Activated T-cell treated with anti-CD3 and anti-CD28 coated beads, Interleukin-2, amount 50 U/mL, for 4 hours (primary cell): ENCODE data around the gene RGS18. TPM values are rescaled to one million over a fixed set of nuclear protein-coding genes. Genes with fewer than 3 reads are reported as not detected.
"Not testable (repeated sequence)": the region's sequence is repeated elsewhere in the genome, so short reads cannot be mapped to it uniquely, and the experiment has no call there.

ENCODE experiments used
- ATAC-seq, 2 donors: fragments of 200-7000 bp; cut with Tn5 transposase; one replicate each; pipeline ENCODE4 v1.10.0; 2021
- DNase-seq: peaks from one replicate; pipeline ENCODE4 v3.0.0-alpha.2; 2020
- H3K27me3 Mint-ChIP-seq: one replicate; pipeline ENCODE4 v1.8.0; 2021; ENCODE audit warnings: low read depth, mixed read lengths
- H3K36me3 Mint-ChIP-seq: one replicate; pipeline ENCODE4 v1.8.0; 2022; ENCODE audit warnings: mixed read lengths; ENCODE audit not compliant: insufficient read depth
- H3K4me1 Mint-ChIP-seq: one replicate; pipeline ENCODE4 v1.8.0; 2021; ENCODE audit warnings: low read depth, mixed read lengths
- H3K4me3 Mint-ChIP-seq: one replicate; pipeline ENCODE4 v1.8.0; 2021; ENCODE audit warnings: mild to moderate bottlenecking, moderate library complexity, mixed read lengths
- H3K9me3 Mint-ChIP-seq: one replicate; pipeline ENCODE4 v1.8.0; 2021; ENCODE audit warnings: mixed read lengths
- total RNA-seq, 3 donors: library from RNA; stranded (reverse); gene quantifications; one replicate each; pipeline ENCODE4 v1.2.1, GENCODE V29; 2021

The RGS18 gene, protein sequence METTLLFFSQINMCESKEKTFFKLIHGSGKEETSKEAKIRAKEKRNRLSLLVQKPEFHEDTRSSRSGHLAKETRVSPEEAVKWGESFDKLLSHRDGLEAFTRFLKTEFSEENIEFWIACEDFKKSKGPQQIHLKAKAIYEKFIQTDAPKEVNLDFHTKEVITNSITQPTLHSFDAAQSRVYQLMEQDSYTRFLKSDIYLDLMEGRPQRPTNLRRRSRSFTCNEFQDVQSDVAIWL
- total RNA-seq: under 1 TPM in 1 of 3 donors, not detected in 2; 0.16 TPM

DNA sequence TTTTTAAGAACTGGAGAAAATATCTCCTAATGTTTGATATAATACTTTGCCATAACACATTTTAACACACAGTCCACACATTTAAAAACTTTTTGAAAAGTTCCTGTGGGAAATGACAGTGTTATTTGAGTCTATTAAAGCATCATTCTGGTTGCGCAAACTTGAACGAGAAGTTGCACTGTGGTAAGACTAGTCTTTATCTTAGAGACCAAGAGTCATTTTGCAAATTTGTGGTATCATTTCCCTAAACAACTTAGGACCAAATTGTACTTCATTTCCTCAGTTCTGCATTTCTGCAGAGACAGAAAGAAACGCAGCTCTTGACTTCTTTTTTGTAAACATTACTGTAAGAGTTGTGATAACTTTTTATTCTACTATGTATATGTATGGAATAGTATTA, at the start of gene RGS18:
Gene RGS18 (plus strand): TSS at position 282 of the 400 bp plus-strand sequence. CDS start 176 bp downstream, outside the sequence.
- Mint-ChIP-seq H3K9me3 (no peaks in the 10 kb centered on the region), H3K4me1 (no peaks in the 10 kb centered on the region), H3K27me3 (no peaks in the 10 kb centered on the region), H3K4me3 (no peak within 1 kb of the TSS), H3K36me3 (no peaks in the 10 kb centered on the region)
- DNase-seq (no peak), ATAC-seq (no peak)

DNA sequence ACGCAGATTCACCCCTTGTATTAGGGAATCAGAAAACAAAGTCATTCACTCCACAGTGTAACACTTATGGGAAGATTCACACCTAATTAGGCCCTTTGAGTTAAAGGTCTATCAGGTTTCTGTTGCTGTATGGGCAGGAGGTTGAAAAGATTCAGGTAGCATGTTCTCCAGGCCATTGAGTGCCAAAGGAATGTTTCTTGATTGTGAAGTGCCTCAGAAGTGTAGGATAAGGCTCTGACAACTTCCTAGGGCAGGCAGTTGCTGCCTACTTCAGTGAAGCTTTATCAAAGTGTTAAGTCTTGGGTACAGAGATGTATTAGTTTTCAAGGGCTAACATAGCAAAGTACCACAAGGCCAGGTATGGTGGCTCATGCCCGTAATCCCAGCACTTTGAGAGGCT, 48.7 kb upstream of the RGS18 start:
- no peak for ATAC-seq
- Mint-ChIP-seq H3K36me3 (no peaks in the 10 kb centered on the region), H3K27me3 (no peaks in the 10 kb centered on the region)

DNA sequence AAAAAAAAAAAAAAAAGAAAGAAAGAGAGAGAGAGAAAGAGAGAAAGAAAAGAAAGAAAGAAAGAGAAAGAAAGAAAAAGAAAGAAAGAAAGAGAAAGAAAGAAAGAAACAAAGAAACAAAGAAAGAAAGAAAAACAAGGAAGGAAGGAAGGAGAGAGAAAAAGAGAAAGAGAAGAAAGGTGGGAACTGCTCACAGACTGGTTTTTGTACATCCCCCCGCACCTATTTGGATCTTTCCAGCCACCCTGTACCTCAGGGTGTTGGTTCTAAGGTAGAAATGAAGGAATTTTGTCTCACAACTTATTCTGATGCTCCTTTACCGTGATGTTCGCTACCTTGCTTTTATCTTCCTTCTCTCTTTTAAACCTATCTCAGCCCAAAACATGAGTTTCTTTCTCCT, 43.3 kb upstream of the RGS18 start:
- ATAC-seq: no peak
- H3K9me3 Mint-ChIP-seq: peaks cover 9% of the 10 kb centered on the region
- no peak overlapping the region for H3K4me3 Mint-ChIP-seq
- no peak for DNase-seq
- no peaks in the 10 kb centered on the region for H3K27me3 Mint-ChIP-seq
- H3K4me1 Mint-ChIP-seq: no peaks in the 10 kb centered on the region
- H3K36me3 Mint-ChIP-seq: no peaks in the 10 kb centered on the region

More for the DNA sequence above, 48.7 kb upstream of the RGS18 start:
- no peak overlapping the region for H3K4me3 Mint-ChIP-seq
- H3K9me3 Mint-ChIP-seq: peaks cover 3% of the 10 kb centered on the region
- DNase-seq: no peak
- H3K4me1 Mint-ChIP-seq: no peaks in the 10 kb centered on the region

DNA sequence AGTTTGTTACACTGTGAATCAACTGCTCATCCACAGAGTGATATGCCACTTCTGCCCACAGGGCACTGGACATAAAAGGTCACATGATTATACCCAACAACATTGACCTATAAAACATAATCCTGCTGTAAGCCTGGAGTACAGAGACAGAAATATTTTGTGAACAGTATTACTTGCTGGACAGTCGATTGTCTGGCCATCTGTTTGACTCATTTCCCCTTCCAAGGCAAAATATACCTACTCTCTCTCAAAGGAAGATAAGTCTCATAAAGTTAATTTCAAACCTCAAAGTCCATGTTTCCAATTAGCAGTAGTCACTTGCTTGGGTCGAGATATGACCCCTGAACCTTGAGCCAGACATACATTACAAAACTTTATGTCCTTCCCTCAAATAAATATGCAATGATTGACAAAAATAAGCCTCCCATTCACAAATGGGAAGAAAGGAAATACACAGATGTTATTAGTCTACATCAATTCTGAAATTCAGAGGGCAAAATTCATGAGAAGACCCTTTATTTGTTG, 39.3 kb upstream of the RGS18 start:
- no peak for ATAC-seq
- H3K9me3 Mint-ChIP-seq: peaks cover 6% of the 10 kb centered on the region
- no peaks in the 10 kb centered on the region for H3K36me3 Mint-ChIP-seq
- H3K27me3 Mint-ChIP-seq: no peaks in the 10 kb centered on the region
- H3K4me3 Mint-ChIP-seq: no peak overlapping the region
- no peaks in the 10 kb centered on the region for H3K4me1 Mint-ChIP-seq
- DNase-seq: no peak

DNA sequence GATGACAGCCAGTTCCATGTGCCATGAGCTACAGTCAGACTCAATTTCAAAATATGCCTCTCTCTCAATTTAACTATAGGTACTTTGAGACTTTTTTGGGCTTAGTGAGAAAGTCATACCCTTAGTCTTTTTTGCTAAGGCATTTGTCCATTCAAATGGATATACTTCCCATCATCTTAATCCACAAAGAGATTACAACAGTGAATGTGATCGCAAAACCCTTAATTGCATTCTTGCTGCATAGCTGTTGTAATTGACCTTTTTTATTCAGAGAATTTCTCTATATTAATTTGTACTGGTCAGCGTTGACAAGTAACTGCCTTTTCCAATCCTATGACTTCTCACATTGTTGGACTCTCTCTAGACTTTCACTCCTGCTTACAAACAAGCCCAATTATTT, 38.6 kb upstream of the RGS18 start:
- peaks cover 6% of the 10 kb centered on the region for H3K9me3 Mint-ChIP-seq
- H3K4me3 Mint-ChIP-seq: no peak overlapping the region
- H3K4me1 Mint-ChIP-seq: no peaks in the 10 kb centered on the region
- no peaks in the 10 kb centered on the region for H3K27me3 Mint-ChIP-seq
- DNase-seq (no peak), ATAC-seq (no peak)
- H3K36me3 Mint-ChIP-seq: no peaks in the 10 kb centered on the region

DNA sequence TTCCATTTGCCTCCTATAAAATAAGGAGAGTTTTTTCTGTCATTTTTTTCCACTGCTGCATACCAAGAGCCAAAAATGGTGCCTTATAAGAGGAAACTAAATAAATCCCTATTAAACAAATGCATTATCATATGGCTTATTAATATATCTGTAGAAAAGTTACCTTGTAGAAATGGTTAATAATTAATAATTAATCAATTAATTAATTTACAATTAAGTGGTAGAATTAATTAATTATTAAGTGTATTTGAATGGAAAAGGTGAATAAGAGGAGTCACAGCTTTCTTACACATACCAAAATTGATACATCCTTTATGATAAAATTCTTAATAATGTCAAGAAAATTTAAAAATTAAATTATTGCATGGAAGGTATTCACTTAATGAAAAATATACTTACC, 35.6 kb upstream of the RGS18 start:
- Mint-ChIP-seq H3K27me3 (no peaks in the 10 kb centered on the region), H3K36me3 (no peaks in the 10 kb centered on the region), H3K4me3 (no peak overlapping the region), H3K4me1 (no peaks in the 10 kb centered on the region), H3K9me3 (no peaks in the 10 kb centered on the region)
- ATAC-seq (no peak), DNase-seq (no peak)

DNA sequence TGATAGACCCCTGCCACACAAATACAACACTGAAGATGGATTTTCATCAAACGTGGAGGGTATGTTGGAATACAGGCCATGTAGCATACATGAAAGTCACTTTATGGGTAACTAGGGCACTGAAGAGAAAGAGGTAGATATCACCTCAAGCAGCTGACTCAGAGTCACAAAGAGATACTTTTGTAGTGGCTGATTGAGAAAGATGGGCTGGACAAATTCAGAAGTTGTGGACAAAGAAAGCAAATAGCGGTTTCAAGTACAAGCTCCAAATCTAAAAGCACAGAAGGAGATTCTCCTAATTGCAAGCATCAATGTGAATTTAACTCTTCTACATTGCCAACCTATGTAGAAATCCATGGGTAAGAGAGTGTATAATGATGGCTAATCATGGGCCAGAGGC, 35.0 kb upstream of the RGS18 start:
- no peaks in the 10 kb centered on the region for H3K27me3 Mint-ChIP-seq
- H3K36me3 Mint-ChIP-seq: no peaks in the 10 kb centered on the region
- DNase-seq: no peak
- H3K4me1 Mint-ChIP-seq: no peaks in the 10 kb centered on the region
- H3K9me3 Mint-ChIP-seq: no peaks in the 10 kb centered on the region
- no peak for ATAC-seq
- H3K4me3 Mint-ChIP-seq: no peak overlapping the region

DNA sequence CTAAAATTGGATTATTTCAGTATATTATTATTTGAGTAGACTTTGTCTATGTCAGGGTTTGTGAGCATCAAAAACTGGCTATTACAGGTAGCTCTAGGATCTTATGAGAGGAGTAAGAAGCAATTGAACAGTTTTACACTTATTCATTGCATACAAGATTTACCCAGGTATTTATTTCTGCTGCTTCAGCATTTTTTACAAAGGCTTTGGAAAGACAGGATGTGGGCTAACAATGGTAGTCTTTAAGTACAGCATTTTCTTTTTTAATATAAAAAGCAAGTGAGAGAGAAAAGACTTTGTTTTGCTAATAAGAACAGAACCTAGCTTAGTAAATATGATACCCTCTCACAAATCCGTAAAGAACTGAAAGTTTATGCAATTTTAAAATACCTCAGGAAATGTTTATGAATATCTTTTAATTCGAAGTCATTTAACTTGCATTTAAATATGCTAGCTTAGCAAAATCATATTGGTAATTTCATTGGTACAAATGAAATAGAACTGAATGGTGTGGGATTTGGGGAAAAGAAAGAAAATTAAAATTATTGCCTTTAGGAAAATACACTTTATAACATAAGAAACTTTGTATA, 32.1 kb upstream of the RGS18 start:
- Mint-ChIP-seq H3K4me1 (no peaks in the 10 kb centered on the region), H3K4me3 (no peak overlapping the region), H3K27me3 (no peaks in the 10 kb centered on the region), H3K9me3 (no peaks in the 10 kb centered on the region), H3K36me3 (no peaks in the 10 kb centered on the region)
- no peak for ATAC-seq
- no peak for DNase-seq

DNA sequence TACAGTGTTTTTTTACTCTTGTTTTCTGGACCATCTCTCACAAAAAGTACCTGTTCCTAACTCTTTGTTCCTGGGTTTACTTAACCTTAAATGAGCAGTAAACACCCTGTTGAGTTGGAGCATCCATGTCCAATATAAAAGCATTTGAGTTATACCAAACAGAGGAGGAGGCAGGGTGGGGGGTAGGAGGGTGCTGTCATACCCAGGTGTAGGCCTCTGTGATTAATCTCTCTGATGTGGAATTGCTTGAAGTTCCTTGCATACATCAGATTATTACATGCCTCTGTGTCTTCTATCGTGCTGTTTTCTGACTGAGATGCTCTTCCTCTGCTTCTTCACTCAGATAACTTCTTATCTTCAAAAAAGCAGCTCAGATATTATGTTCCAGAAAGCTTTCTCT, 28.1 kb upstream of the RGS18 start:
- DNase-seq (no peak), ATAC-seq (no peak)
- Mint-ChIP-seq H3K27me3 (no peaks in the 10 kb centered on the region), H3K4me3 (no peak overlapping the region), H3K36me3 (no peaks in the 10 kb centered on the region), H3K9me3 (no peaks in the 10 kb centered on the region), H3K4me1 (no peaks in the 10 kb centered on the region)

DNA sequence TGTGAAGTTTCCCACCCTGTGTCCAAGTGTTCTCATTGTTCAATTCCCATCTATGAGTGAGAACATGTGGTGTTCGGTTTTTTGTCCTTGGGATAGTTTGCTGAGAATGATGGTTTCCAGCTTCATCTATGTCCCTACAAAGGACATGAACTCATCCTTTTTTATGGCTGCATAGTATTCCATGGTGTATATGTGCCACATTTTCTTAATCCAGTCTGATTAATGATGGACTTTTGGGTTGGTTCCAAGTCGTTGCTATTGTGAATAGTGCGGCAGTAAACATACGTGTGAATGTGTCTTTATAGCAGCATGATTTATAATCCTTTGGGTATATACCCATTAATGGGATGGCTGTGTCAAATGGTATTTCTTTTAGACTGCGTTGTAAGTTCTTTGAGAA, 27.4 kb upstream of the RGS18 start:
- H3K36me3 Mint-ChIP-seq, H3K27me3 Mint-ChIP-seq, DNase-seq, H3K9me3 Mint-ChIP-seq, H3K4me1 Mint-ChIP-seq, ATAC-seq, H3K4me3 Mint-ChIP-seq: not testable (repeated sequence)

DNA sequence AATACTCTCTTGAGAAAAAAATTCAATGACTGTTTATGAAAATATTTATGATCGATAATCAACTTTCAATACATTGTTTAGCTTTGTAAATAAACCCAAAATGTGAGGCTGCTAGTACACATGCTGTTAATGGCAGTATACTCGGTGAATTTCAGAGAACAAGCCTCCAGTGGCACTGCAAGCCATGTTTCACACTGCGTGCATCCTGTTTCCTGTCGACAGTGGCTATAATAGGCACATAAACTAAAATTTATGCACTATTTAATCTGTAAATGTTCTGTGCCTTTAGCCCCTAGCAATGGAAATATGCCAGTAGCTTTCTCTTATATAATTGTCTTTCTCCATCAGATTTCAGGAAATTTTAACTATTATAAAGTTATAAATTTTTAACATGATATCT, 26.3 kb upstream of the RGS18 start:
- no peaks in the 10 kb centered on the region for H3K9me3 Mint-ChIP-seq
- H3K36me3 Mint-ChIP-seq: no peaks in the 10 kb centered on the region
- ATAC-seq: no peak
- no peaks in the 10 kb centered on the region for H3K27me3 Mint-ChIP-seq
- H3K4me3 Mint-ChIP-seq: no peak overlapping the region
- no peak for DNase-seq
- no peaks in the 10 kb centered on the region for H3K4me1 Mint-ChIP-seq

DNA sequence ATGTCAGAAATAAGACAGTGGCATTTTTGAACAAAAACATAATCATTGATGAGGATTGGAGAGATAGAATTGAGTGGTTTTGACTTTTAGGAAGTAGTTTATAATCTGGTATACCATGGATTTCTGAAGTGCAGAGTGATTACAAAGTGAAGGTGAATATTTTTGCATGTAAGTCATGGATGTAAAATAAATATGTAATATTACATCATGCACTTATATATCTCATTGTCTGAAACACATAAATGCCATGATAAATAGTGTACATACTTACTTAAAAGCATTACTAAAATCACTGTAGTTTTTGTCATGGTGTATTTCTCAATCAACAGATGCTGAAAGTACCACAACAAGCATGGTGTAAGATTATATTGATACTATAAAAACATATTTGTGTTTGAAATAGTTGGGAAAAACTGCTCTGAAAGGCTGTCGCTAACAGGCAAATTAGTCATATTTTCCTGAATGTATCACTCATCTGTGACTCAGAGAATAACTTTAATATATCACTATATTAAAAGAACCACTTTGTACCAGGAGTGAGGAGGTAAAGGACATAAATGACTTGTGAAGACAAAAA, 24.8 kb upstream of the RGS18 start:
- Mint-ChIP-seq H3K9me3 (no peaks in the 10 kb centered on the region), H3K4me1 (no peaks in the 10 kb centered on the region), H3K27me3 (no peaks in the 10 kb centered on the region), H3K36me3 (no peaks in the 10 kb centered on the region), H3K4me3 (no peak overlapping the region)
- ATAC-seq (no peak), DNase-seq (no peak)

DNA sequence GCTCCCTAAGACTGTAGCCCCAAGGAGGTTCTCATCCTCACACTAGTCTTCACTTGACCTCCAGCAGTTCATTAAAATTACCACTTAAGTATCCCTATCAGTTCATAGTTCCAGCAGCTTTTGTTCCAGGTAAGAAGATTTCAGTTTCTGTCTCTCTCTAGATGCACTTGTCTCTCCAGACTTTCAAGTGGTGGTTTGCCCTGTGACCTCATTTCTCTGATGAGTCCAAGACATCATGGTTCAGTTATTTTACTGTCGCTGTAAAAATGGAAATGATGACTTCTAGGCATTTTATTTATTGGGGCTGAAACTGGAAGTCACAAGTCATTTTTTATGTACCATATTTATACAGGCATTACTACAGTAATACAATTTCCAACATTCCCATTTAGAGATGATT, 17.9 kb upstream of the RGS18 start:
- Mint-ChIP-seq H3K9me3 (no peaks in the 10 kb centered on the region), H3K36me3 (no peaks in the 10 kb centered on the region), H3K27me3 (no peaks in the 10 kb centered on the region), H3K4me3 (no peak overlapping the region), H3K4me1 (no peaks in the 10 kb centered on the region)
- DNase-seq: no peak
- no peak for ATAC-seq

DNA sequence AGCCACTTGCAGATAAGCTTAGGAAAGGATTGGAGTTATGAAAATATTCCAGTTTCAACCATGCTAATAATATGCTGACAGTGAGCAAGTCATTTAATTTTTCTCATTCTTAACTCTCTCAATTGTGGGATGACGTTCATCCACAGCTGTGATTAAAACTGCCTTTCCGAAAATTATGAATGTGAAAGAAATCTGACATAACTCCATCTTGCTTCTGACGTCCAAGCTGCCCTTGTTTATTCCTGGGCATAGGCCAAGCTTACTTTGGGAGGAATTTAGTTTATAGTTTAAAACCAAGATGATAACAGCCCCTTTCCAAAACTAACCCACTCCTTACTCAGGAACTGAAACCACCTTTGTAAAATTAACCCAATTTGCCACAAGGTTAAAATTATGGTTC, 11.0 kb upstream of the RGS18 start:
- H3K4me3 Mint-ChIP-seq: no peak overlapping the region
- no peaks in the 10 kb centered on the region for H3K36me3 Mint-ChIP-seq
- H3K4me1 Mint-ChIP-seq: no peaks in the 10 kb centered on the region
- DNase-seq (no peak), ATAC-seq (no peak)
- H3K9me3 Mint-ChIP-seq: peaks cover 2% of the 10 kb centered on the region
- H3K27me3 Mint-ChIP-seq: no peaks in the 10 kb centered on the region

DNA sequence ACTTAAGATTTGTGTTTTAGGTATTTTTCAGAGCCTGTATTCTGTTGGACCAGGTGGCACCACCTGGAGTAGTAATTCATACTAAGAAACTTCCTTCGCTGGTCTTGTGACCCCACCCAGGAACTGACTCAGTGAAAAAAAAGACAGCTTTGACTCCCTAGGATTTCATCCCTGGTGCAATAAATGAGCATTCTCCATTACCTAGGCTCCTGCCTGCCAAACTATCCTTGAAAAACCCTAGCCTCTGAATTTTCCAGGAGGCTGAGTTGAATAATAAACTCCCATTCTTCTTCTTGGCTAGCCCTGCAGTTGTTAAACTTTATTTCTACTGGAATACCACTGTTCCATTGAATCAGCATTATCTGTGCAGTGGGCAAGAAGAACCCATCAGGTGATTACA, 10.6 kb upstream of the RGS18 start:
- no peaks in the 10 kb centered on the region for H3K27me3 Mint-ChIP-seq
- H3K36me3 Mint-ChIP-seq: no peaks in the 10 kb centered on the region
- H3K4me1 Mint-ChIP-seq: no peaks in the 10 kb centered on the region
- ATAC-seq (no peak), DNase-seq (no peak)
- no peak overlapping the region for H3K4me3 Mint-ChIP-seq
- H3K9me3 Mint-ChIP-seq: peaks cover 2% of the 10 kb centered on the region
